K562 (cell line): ENCODE data around the gene NUP188. TPM values are rescaled to one million over a fixed set of nuclear protein-coding genes. Genes with fewer than 3 reads are reported as not detected.
"Not testable (repeated sequence)": the region's sequence is repeated elsewhere in the genome, so short reads cannot be mapped to it uniquely, and the experiment has no call there.

Experiments used
- ATAC-seq: fragments of 200-7000 bp; cut with Tn5 transposase; 3 replicates; pipeline ENCODE4 v1.9.1; 2020; ENCODE audit warnings: moderate library complexity
- BruUV-seq: library from RNA; stranded (reverse); fragments of 400-500 nt; replicated peaks from 2 replicates; lab custom pipeline; 2021; lab: Mats Ljungman, UMichigan
- CTCF ChIA-PET: fragments of 300-600 bp; formaldehyde crosslinking; extraction: SDS; loops from one replicate; lab custom pipeline; 2021; ENCODE audit warnings: low intra/inter-chr PET ratio; lab: Yijun Ruan, JAX
- POLR2A ChIA-PET: fragments of 300-600, 350-650 bp; sonication (Branson Sonifier 250); formaldehyde crosslinking; extraction: SDS; loops from one replicate; lab custom pipeline; 2021; ENCODE audit warnings: antibody characterized with exemption, inconsistent platforms; lab: Yijun Ruan, JAX
- DNase-seq, 4 experiments: peaks; one replicate each; pipeline versions ENCODE4 v3.0.0 to v3.0.0-alpha.2; 2011 to 2018; ENCODE audit warnings: low spot score in 3 of 4, mixed read lengths in 3 of 4; ENCODE audit errors: extremely low read depth in 1 of 4
- FAIRE-seq: peaks from 2 replicates; lab custom pipeline; 2011; peaks lifted over from hg19 to GRCh38; lab: Jason Lieb, UNC
- H2AFZ ChIP-seq: 2 replicates; pipeline ENCODE4 v1.6.0; 2011; ENCODE audit warnings: low read depth, low read length, control low read depth, inconsistent platforms
- H3K27ac ChIP-seq: fragments of 200-600 bp; 3 replicates; pipeline ENCODE4 v1.8.0; 2011; ENCODE audit warnings: low read depth, mild to moderate bottlenecking, control low read depth, inconsistent platforms, low read length, moderate library complexity, mixed read lengths; ENCODE audit errors: extremely low read depth
- H3K27me3 ChIP-seq, 2 experiments: fragments of 300-600 bp in 1 of 2; 2 replicates in 1 of 2; 3 replicates in 1 of 2; pipeline versions ENCODE4 v1.6.0 to v1.8.0; 2011; ENCODE audit warnings: inconsistent platforms in 2 of 2, low read length in 2 of 2, mild to moderate bottlenecking in 1 of 2, mixed read lengths in 1 of 2, moderate library complexity in 1 of 2; ENCODE audit not compliant: control insufficient read depth in 2 of 2, insufficient read depth in 2 of 2
- H3K36me3 ChIP-seq: fragments of 300-600 bp; 3 replicates; pipeline ENCODE4 v1.8.0; 2011; ENCODE audit warnings: mild to moderate bottlenecking, low read length, inconsistent platforms; ENCODE audit not compliant: control insufficient read depth, insufficient read depth
- H3K4me1 ChIP-seq, 2 experiments: fragments of 200-600 bp in 1 of 2; replicated peaks in 1 of 2; 2 replicates in 1 of 2; 3 replicates in 1 of 2; pipeline versions ENCODE4 v1.5.1 to v1.8.0; 2011; ENCODE audit warnings: inconsistent platforms in 2 of 2, low read length in 2 of 2, mild to moderate bottlenecking in 1 of 2, mixed read lengths in 1 of 2, moderate library complexity in 1 of 2; ENCODE audit not compliant: control insufficient read depth in 2 of 2, insufficient read depth in 2 of 2
- H3K4me2 ChIP-seq: 2 replicates; pipeline ENCODE4 v1.6.1; 2011; ENCODE audit warnings: low read length, control low read depth, inconsistent platforms, mixed read lengths; ENCODE audit not compliant: insufficient read depth
- H3K4me3 ChIP-seq: fragments of 200-600 bp; sonication (generic), shearing (Covaris generic); 2 replicates; pipeline ENCODE4 v1.5.1; 2016; ENCODE audit warnings: control low read depth, inconsistent platforms
- H3K79me2 ChIP-seq: fragments of 200-600 bp; 3 replicates; pipeline ENCODE4 v1.8.0; 2011; ENCODE audit warnings: low read length, inconsistent platforms; ENCODE audit not compliant: control insufficient read depth, insufficient read depth
- H3K9ac ChIP-seq, 2 experiments: 2 replicates each; pipeline versions ENCODE4 v1.6.0 to v1.6.1; 2011; ENCODE audit warnings: low read depth in 2 of 2, low read length in 2 of 2, control low read depth in 1 of 2, inconsistent platforms in 1 of 2, mild to moderate bottlenecking in 1 of 2, mixed read lengths in 1 of 2; ENCODE audit not compliant: insufficient read depth in 1 of 2
- H3K9me1 ChIP-seq: one replicate; pipeline ENCODE4 v1.6.0; 2011; ENCODE audit warnings: inconsistent platforms, mild to moderate bottlenecking, low read length, moderate library complexity; ENCODE audit not compliant: control insufficient read depth, insufficient read depth
- H3K9me3 ChIP-seq: replicated peaks from 2 replicates; pipeline ENCODE4 v1.5.1; 2011; ENCODE audit warnings: low read depth, low read length, inconsistent platforms; ENCODE audit not compliant: control insufficient read depth, insufficient read depth
- H4K20me1 ChIP-seq: replicated peaks from 2 replicates; pipeline ENCODE4 v1.6.1; 2011; ENCODE audit warnings: low read length, inconsistent platforms, mixed read lengths; ENCODE audit not compliant: control insufficient read depth, insufficient read depth
- BCOR ChIP-seq: fragments of 450-650 bp; IDR thresholded peaks from 2 replicates; pipeline ENCODE4 v1.6.1; 2016
- BRD9 ChIP-seq: fragments of 450-650 bp; IDR thresholded peaks from 2 replicates; pipeline ENCODE4 v1.6.1; 2018; ENCODE audit warnings: low read depth; ENCODE audit not compliant: partially characterized antibody
- EGR1 ChIP-seq: fragments of 450-650 bp; conservative IDR thresholded peaks from 2 replicates; pipeline ENCODE4 v1.6.1; 2017; ENCODE audit warnings: mild to moderate bottlenecking
- KDM1A ChIP-seq, 2 experiments: fragments of 450-650 bp; IDR thresholded peaks; 2 replicates each; pipeline ENCODE4 v1.6.1; 2016; ENCODE audit warnings: mild to moderate bottlenecking in 2 of 2
- NFRKB ChIP-seq: fragments of 450-650 bp; IDR thresholded peaks from 2 replicates; pipeline ENCODE4 v1.6.1; 2016; ENCODE audit warnings: low read depth
- SMARCA5 ChIP-seq: fragments of 450-650 bp; IDR thresholded peaks from 2 replicates; pipeline ENCODE4 v1.6.1; 2016
- ZBTB33 ChIP-seq: sonication (generic); formaldehyde crosslinking; IDR thresholded peaks from 2 replicates; pipeline ENCODE4 v1.8.1; 2023; ENCODE audit warnings: mild to moderate bottlenecking, missing genetic modification reagents
- ZNF592 ChIP-seq: fragments of 450-650 bp; IDR thresholded peaks from 2 replicates; pipeline ENCODE4 v1.6.1; 2017; ENCODE audit warnings: antibody characterized with exemption, mild to moderate bottlenecking
- WGBS: fragments of 100-300 bp; shearing (Covaris generic); methylation state at CpG from one replicate; pipeline ENCODE4 v1.1.6; 2016; ENCODE audit warnings: low coverage, mixed read lengths; ENCODE audit not compliant: insufficient coverage; ENCODE audit errors: missing lambda C conversion rate; 5-methylcytosine and 5-hydroxymethylcytosine counted together
- in situ Hi-C: fragments of 300-500 bp; cut with MboI; formaldehyde crosslinking; loops from 4 replicates; pipeline ENCODE4 v1.15.0; 2018; ENCODE audit warnings: inconsistent platforms, mixed read lengths
- intact Hi-C: fragments of 100-400 bp; cut with micrococcal nuclease; formaldehyde crosslinking; loops from 2 replicates; pipeline ENCODE4 v1.14.2; 2022
- polyA plus RNA-seq, 8 experiments: library from polyadenylated mRNA; depleted of rRNA in 4 of 8; stranded (reverse) in 5 of 8; unstranded in 3 of 8; fragments of >200 nt; fragmentation: Nextera tagmentation in 2 of 8; fragmentation: Illumina TruSeq in 1 of 8; extraction: Ambion mirVana in 2 of 8; extraction: Trizol in 1 of 8; gene quantifications; 2 replicates each; pipeline versions ENCODE4 v1.2.1 to v1.2.3, GENCODE V29; 2011 to 2014; ENCODE audit warnings: inconsistent platforms in 1 of 8, missing spikeins in 1 of 8
- total RNA-seq, 7 experiments: library from RNA; depleted of rRNA in 6 of 7; stranded (reverse); fragments of >200 nt in 6 of 7; fragmentation: Illumina TruSeq in 2 of 7; extraction: Trizol in 2 of 7; gene quantifications; 2 replicates each; pipeline versions ENCODE4 v1.2.1 to v1.2.3, GENCODE V29; 2011 to 2021; ENCODE audit warnings: low replicate concordance in 1 of 7
- TF ChIP-seq, protein P1 (sequence below): fragments of 450-650 bp; formaldehyde crosslinking; IDR thresholded peaks from 2 replicates; pipeline ENCODE4 v1.4.0; 2020; ENCODE audit warnings: mild to moderate bottlenecking
- TF ChIP-seq, protein P2 (sequence below), 2 experiments: fragments of 250-450 bp in 1 of 2; fragments of 450-650 bp in 1 of 2; sonication (Bioruptor Pico) in 1 of 2; IDR thresholded peaks; 2 replicates each; pipeline versions ENCODE4 v1.6.1 to v1.8.0; 2016 to 2021; ENCODE audit warnings: mild to moderate bottlenecking in 2 of 2, moderate library complexity in 2 of 2, missing compliant biosample characterization in 1 of 2, missing genetic modification characterization in 1 of 2
- TF ChIP-seq, protein P3 (sequence below): fragments of 450-650 bp; IDR thresholded peaks from 2 replicates; pipeline ENCODE4 v1.6.1; 2016; ENCODE audit warnings: borderline replicate concordance

NUP188 gene
- total and polyA plus RNA-seq, 9 of the 15 experiments (the other 6 are each of a cell fraction or from before 2014, with no cell fraction given): 11.7 to 135 (median 70.6) TPM

DNA sequence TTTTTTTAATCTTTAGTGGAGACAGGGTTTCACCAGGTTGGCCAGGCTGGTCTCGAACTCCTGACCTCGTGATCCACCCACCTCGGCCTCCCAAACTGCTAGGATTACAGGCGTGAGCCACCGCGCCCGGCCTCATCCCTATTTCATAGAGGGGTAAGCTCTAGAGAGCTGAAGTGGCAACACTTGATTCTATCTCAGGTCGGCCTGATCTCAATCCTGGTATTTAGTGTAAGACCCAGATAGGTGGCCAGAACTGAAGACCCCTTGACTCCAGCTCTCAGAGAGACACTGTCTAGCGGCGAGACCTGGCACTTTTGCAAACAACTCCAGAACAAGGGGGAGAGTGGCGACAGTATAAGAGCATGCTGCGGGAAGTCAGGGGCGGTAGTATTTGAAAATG, 88.3 kb downstream of the NUP188 start:
- intact Hi-C loops: loop anchor here (1.0 to 5.0 kb wide), 2 partner anchors 33 to 46 kb away; partner anchors contain the start of gene DOLPP1
- H3K27ac ChIP-seq: peak overlapping the region; percentile 82
- TF ChIP-seq, protein P1, sequence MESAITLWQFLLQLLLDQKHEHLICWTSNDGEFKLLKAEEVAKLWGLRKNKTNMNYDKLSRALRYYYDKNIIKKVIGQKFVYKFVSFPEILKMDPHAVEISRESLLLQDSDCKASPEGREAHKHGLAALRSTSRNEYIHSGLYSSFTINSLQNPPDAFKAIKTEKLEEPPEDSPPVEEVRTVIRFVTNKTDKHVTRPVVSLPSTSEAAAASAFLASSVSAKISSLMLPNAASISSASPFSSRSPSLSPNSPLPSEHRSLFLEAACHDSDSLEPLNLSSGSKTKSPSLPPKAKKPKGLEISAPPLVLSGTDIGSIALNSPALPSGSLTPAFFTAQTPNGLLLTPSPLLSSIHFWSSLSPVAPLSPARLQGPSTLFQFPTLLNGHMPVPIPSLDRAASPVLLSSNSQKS (CRISPR knock-in tag): 0 out of 2 replicates have a peak, but pooled peaks have one; percentile 30
- peak; percentile 30; the same call in 1 of the 2 replicates for TF ChIP-seq NFRKB
- peak; percentile 51 for TF ChIP-seq EGR1
- peak; percentile 21 to 49; a peak in 2 of 4 replicates for TF ChIP-seq KDM1A (IDR thresholded peaks at IDR 0.05)
- peak; percentile 85 for TF ChIP-seq BCOR
- peak; percentile 46; the same call in 1 of the 2 replicates for TF ChIP-seq ZBTB33
- TF ChIP-seq SMARCA5: peak; percentile 68; the same call in 1 of the 2 replicates
- TF ChIP-seq ZNF592: peak; percentile 58; the same call in 1 of the 2 replicates
- TF ChIP-seq BRD9: peak; percentile 64
- TF ChIP-seq, protein P2, sequence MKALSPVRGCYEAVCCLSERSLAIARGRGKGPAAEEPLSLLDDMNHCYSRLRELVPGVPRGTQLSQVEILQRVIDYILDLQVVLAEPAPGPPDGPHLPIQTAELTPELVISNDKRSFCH (CRISPR knock-in tag; IDR thresholded peaks at IDR 0.05): not testable (repeated sequence)
- TF ChIP-seq, protein P2 (tag; IDR thresholded peaks at IDR 0.05): peak; percentile 17; the same call in 1 of the 2 replicates
- TF ChIP-seq, protein P3, sequence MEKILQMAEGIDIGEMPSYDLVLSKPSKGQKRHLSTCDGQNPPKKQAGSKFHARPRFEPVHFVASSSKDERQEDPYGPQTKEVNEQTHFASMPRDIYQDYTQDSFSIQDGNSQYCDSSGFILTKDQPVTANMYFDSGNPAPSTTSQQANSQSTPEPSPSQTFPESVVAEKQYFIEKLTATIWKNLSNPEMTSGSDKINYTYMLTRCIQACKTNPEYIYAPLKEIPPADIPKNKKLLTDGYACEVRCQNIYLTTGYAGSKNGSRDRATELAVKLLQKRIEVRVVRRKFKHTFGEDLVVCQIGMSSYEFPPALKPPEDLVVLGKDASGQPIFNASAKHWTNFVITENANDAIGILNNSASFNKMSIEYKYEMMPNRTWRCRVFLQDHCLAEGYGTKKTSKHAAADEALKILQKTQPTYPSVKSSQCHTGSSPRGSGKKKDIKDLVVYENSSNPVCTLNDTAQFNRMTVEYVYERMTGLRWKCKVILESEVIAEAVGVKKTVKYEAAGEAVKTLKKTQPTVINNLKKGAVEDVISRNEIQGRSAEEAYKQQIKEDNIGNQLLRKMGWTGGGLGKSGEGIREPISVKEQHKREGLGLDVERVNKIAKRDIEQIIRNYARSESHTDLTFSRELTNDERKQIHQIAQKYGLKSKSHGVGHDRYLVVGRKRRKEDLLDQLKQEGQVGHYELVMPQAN: peak; percentile 32; the same call in 1 of the 2 replicates

More for the DNA sequence above, 88.3 kb downstream of the NUP188 start:
- Histone ChIP-seq H3K36me3 (peaks cover 14% of the 10 kb centered on the region; the same call in 2 of the 3 replicates), H2AFZ (peak overlapping the region; percentile 88), H3K4me1 (peaks cover 44 to 67% of the 10 kb centered on the region in 2 experiments), H3K79me2 (peaks cover 43% of the 10 kb centered on the region), H3K4me2 (peak overlapping the region; percentile 77), H3K4me3 (peak overlapping the region; percentile 73), H3K9ac (peak overlapping the region; percentile 76 to 77; a peak in 3 of 4 replicates)
- BruUV-seq, H3K9me1 ChIP-seq, in situ Hi-C loops, FAIRE-seq, DNase-seq, H4K20me1 ChIP-seq, CTCF ChIA-PET, H3K27me3 ChIP-seq, H3K9me3 ChIP-seq: not testable (repeated sequence)
- peak; percentile 25; the same call in 2 of the 3 replicates for ATAC-seq
- 29% methylated on average over 13 of the region's 13 CpGs for WGBS
- POLR2A ChIA-PET: interaction anchor here (0.6 to 1.0 kb wide), 7 partner anchors 11 to 333 kb away, joined by 3 to 6 read pairs (median 3); partner anchors contain the start of gene DOLPP1
